GM21737 (cell line): ENCODE measurements around the gene COX14.
"Not testable (repeated sequence)": the region's sequence is repeated elsewhere in the genome, so short reads cannot be mapped to it uniquely, and the experiment has no call there.

ENCODE experiments used
- ATAC-seq: cut with Tn5 transposase; IDR thresholded peaks from one replicate; pipeline ENCODE4 v1.9.1; 2021; ENCODE audit warnings: mild to moderate bottlenecking, moderate library complexity; ENCODE audit not compliant: unreplicated experiment

Gene COX14

DNA sequence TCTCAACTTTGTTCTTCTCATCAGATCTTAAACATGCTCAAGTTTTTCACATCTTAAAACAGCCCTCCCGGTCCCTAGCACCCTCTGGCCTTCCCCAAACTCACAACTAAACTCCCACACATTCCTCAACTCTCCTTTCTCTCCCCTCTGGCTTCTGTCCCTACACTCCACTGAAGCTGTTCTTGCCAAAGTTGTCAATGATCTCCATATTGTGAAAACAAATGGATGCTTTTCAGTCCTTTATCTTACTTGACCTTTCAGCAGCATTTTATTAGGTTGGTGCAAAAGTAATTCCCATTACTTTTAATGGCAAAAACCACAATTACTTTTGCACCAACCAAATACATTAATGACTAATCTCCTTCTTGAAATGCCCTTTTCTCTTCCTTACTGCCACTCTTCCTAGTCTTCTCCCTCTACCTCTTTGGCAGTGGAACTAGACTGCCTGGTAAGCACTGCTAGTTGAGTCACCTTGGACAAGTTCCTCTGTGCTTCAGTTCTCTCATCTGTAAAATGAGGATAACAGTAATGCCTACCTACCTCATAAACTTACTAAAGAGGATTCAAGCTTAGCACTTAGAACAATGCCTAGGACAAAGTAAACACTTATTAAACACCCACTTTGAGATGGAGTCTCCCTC is 39.1 kb downstream of the COX14 start:
- ATAC-seq, result no peak

DNA sequence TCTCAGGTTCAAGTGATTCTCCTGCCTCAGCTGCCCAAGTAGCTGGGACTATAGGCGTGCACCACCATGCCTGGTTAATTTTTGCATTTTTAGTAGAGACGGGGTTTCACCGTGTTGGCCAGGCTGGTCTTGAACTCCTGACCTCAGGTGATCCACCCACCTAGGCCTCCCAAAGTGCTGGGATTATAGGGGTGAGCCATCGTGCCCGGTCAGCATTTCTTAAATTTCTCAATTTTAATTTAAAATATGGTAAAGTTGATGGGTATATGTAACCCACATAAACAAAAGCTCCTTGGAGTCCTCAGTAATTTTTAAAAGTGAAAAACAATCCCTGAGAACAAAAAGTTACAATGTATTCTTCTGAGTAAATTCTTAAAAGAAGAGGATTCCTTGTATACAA is 42.9 kb downstream of the COX14 start:
- not testable (repeated sequence) for ATAC-seq

DNA sequence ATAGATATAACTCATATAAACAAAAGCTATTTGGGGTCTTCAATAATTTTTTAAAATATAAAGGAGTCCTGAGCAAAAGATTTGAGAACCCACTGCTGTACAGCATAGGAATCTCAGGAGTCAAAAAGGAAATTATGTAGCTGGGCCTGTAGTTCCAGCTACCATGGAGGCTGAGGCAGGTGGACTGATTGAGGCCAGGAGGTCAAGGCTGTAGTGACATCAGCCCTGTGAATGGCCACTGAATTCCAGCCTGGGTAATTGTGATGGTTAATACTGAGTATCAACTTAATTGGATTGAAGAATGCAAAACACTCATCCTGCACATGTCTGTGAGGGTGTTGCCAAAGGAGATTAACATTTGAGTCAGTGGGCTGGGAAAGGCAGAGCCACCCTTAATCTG is 44.6 kb downstream of the COX14 start:
- no peak for ATAC-seq

DNA sequence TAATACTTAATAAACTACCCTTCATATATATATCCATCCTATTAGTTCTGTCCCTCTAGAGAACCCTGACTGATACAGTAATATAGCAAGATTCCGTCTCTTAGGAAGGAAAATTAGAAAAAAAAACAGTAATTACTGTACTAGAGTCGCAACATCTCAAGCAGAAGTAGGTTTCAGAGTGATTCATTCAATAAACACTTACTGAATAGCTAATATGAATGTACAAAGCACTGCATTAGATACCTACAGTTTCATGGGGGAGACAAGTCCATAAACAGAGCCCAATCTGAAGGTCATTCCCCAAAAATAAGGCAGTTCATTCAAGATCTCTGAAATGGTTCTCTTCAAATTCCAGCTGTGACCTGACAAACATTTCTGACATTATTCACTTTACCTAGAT is 45.2 kb downstream of the COX14 start:
- no peak for ATAC-seq

DNA sequence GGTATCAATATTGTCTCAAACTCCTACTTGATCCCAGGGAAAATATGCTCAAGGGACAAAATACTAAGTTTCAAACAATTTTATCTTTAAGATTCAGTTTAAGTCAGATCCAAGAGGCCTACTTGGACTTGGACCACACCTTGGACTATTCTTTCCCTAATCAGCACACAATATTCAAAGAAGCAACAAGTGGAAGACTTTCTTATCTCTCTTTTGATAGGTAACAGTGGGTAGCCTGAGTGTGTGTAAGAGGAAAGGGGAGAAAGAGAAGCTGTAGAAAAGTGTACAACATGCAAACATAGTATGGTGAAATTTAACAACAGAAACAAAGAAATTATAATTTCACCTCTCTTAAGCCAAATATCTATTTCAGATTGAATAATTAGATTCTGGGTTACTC is 48.6 kb downstream of the COX14 start:
- ATAC-seq, result no peak

DNA sequence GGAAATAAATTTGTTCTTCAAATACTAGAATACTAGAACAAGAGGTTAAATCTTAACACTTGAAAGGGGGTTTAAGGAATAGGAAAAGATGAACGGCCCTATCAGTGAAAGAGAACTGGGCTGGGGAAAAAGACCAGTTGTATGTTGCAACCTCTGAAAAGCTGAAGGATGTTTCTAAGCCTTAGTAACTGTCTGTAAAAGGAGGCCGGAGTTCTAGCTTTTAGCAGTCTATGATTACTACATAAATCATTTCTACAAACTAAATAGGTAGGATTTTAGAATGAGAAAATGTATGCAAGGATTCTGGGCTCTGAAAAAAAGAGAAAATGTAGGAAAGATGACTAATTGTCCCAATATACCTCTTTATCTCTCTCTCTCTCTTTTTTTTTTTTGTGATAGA is 50.2 kb downstream of the COX14 start:
- ATAC-seq, result no peak

DNA sequence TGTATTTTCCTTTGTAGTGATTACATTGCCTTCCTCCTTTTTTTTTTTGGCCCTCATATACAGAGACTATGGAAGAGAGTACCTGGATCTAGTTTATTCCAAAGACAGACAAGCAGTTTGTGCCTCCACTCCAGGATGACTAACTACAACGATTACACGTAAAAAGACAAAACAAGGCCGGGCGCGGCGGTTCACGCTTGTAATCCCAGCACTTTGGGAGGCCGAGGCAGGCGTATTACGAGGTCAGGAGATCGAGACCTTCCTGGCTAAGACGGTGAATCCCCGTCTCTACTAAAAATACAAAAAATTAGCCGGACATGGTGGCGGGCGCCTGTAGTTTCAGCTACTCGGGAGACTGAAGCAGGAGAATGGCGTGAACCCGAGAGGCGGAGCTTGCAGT is 52.9 kb downstream of the COX14 start:
- ATAC-seq, result no peak

DNA sequence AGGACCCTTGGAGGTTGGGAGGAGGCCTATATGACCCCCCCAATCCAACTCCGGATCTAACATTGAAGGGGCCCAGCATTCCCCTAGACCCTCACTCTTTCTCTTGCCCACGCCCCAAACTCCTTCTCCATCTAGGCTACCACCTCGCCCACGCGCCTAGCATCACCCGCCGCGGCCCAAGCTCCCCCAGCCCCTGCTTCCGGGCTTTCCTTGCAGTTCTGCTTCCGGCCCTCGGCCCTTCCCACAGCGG is 54.7 kb downstream of the COX14 start:
- ATAC-seq, result peak; percentile 37

DNA sequence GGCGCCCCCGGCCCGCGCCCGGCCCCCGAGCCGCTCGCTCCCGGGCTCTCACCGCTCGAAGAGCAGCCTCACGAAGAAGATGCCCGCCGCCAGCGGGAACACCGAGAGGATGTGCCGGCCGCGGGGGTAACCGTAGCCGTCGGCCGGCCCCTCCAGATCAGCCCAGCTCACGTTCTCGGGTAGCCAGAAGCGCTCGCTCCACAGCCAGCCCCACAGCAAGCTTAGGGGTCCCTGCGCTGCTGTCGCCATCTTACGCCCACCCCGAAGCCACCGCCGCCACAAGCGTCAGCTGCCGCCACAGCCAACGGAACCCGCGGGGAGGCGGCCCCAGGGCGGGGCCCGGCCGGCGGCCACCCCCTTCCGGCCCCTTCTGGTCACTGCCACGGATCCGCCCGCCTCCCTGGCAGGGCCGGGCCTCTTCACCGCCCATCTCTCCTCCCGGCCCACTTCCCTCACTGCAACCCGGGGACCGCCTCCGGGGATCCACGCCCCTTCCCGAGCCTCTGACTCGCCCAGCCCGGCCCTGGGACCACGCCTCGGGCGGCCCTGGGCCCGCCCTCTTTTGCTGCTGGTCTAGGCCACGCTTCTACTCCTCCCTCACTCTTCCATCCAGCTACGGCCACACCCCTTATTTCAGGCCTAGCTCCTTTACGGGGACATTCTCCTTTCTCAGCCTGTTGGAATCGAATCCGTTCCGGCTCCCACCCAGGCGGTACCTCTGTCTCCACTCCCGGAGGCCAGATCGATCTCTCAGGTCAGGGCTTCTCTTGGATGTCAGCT is 55.2 kb downstream of the COX14 start, which contains the start of gene CERS5:
TSS of gene CERS5 (minus strand) at position 321 of the 780 bp plus-strand sequence. CDS start at position 249, 72 bp downstream.
- ATAC-seq, result peak; percentile 97
